ENCODE results near the gene IGSF21. TPM values are rescaled to one million over a fixed set of nuclear protein-coding genes. Genes with fewer than 3 reads are reported as not detected.

The IGSF21 gene
- total and polyA plus RNA-seq, 10 of the 15 experiments (the other 5 are each of a cell fraction or from before 2014, with no cell fraction given), result 0.03 to 0.49 TPM; not detected in 8

DNA sequence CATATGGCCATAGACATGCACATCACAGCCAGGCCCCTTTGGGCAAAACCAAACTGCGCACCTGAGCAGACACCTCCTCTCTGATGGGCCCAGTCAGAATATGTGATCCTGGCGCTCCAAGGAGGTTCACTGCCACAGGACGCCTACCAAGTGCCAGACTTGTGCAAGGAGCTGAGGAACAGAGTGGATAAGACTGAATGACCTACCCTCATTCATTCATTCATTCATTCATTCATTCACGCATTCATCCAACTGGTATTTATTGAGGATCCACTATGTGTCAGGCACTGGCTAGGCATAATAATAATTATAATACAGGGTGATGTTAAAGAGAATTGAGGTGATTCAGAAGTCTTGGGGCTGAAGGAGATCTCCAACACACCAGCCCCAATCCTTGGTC is 2.4 kb upstream of the IGSF21 start:
- TF ChIP-seq ZNF24 (IDR thresholded peaks at IDR 0.05) (peak; percentile 55; the same call in 1 of the 2 replicates), NFXL1 (IDR thresholded peaks at IDR 0.05; ENCODE audit: borderline replicate concordance) (no peak), RCOR1 (conservative IDR thresholded peaks at IDR 0.05; ENCODE audit: low read depth, low read length) (no peak), JUND (IDR thresholded peaks at IDR 0.05; ENCODE audit: low read depth, low read length) (no peak), ZNF384 (IDR thresholded peaks at IDR 0.05; ENCODE audit: borderline replicate concordance, low read depth, low read length) (no peak), MLLT1 (IDR thresholded peaks at IDR 0.05) (no peak), ZNF622 (IDR thresholded peaks at IDR 0.05) (no peak)
- ChIA-PET CTCF (no interaction called here), RAD21 (ENCODE audit: unreplicated experiment) (no interaction called here), POLR2A (no interaction called here), SMC1A (ENCODE audit: uncharacterized antibody, unreplicated experiment) (no interaction called here)
- WGBS (ENCODE audit: insufficient coverage, insufficient replicate concordance, low lambda C conversion rate, missing lambda C conversion rate), result 19% methylated on average over 4 of the region's 4 CpGs
- no peaks in the 10 kb centered on the region for H3K79me2 ChIP-seq (ENCODE audit: control insufficient read depth, insufficient read depth, low read length)
- H2AFZ ChIP-seq (ENCODE audit: control insufficient read depth, low read depth, low read length), result no peak overlapping the region
- H3K9me3 ChIP-seq (replicated peaks; ENCODE audit: control insufficient read depth, insufficient read depth, low read length), result no peaks in the 10 kb centered on the region
- H3K4me3 ChIP-seq, result no peak overlapping the region
- no TSS peak for BruUV-seq (replicated peaks)
- in situ Hi-C loops (cut with MboI) (no loop called here), intact Hi-C loops (cut with micrococcal nuclease; ENCODE audit: unreplicated experiment) (no loop called here)
- DNase-seq (ENCODE audit: low read depth, low spot score) (no peak), FAIRE-seq (no peak), ATAC-seq (no peak)
- no peaks in the 10 kb centered on the region for H3K36me3 ChIP-seq (ENCODE audit: control insufficient read depth in 2 of 2, insufficient read depth in 2 of 2, low read length in 1 of 2)
- no peak overlapping the region for H3K4me2 ChIP-seq (ENCODE audit: control insufficient read depth, insufficient read depth)
- H3K4me1 ChIP-seq (ENCODE audit: control insufficient read depth, insufficient read depth, low read length), result no peaks in the 10 kb centered on the region
- H4K20me1 ChIP-seq (ENCODE audit: control insufficient read depth, insufficient read depth), result no peaks in the 10 kb centered on the region
- no peak overlapping the region for H3K9ac ChIP-seq (ENCODE audit: control insufficient read depth, insufficient read depth, low read length)
- no peak overlapping the region for H3K27ac ChIP-seq (ENCODE audit: control insufficient read depth, insufficient read depth)
- H3K27me3 ChIP-seq (replicated peaks in 1 of 2; ENCODE audit: control insufficient read depth in 2 of 2, insufficient read depth in 2 of 2, low read length in 1 of 2), result peaks cover 4 to 5% of the 10 kb centered on the region in 2 experiments

Measured in GM12878 (cell line).